GM23248 (cell line): ENCODE measurements around the gene ARHGAP26. TPM values are rescaled to one million over a fixed set of nuclear protein-coding genes. Genes with fewer than 3 reads are reported as not detected.

ENCODE experiments used
- DNase-seq: peaks from one replicate; pipeline ENCODE4 v3.0.0-alpha.2; 2015
- H2AFZ ChIP-seq: fragments of 200-600 bp; sonication (generic); 2 replicates; pipeline ENCODE4 v1.6.1; 2016; ENCODE audit warnings: antibody characterized with exemption
- H3F3A ChIP-seq: fragments of 200-600 bp; sonication (generic); 2 replicates; pipeline ENCODE4 v1.6.1; 2016; ENCODE audit warnings: mild to moderate bottlenecking, antibody characterized with exemption, mixed run types; ENCODE audit not compliant: insufficient read depth
- H3K27ac ChIP-seq: fragments of 200-600 bp; sonication (generic); 2 replicates; pipeline ENCODE4 v1.5.1; 2016; ENCODE audit warnings: mild to moderate bottlenecking
- H3K27me3 ChIP-seq: fragments of 200-600 bp; sonication (generic); replicated peaks from 2 replicates; pipeline ENCODE4 v1.6.1; 2016; ENCODE audit warnings: mild to moderate bottlenecking; ENCODE audit not compliant: insufficient read depth
- H3K36me3 ChIP-seq: fragments of 200-600 bp; sonication (generic); 2 replicates; pipeline ENCODE4 v1.6.1; 2016; ENCODE audit warnings: low read depth, mild to moderate bottlenecking
- H3K4me1 ChIP-seq: fragments of 200-600 bp; sonication (generic); 2 replicates; pipeline ENCODE4 v1.6.1; 2016; ENCODE audit warnings: mild to moderate bottlenecking; ENCODE audit not compliant: insufficient read depth
- H3K4me2 ChIP-seq: fragments of 200-600 bp; sonication (generic); one replicate; pipeline ENCODE4 v1.6.1; 2016; ENCODE audit warnings: mild to moderate bottlenecking; ENCODE audit not compliant: unreplicated experiment
- H3K4me3 ChIP-seq: fragments of 200-600 bp; sonication (generic); 2 replicates; pipeline ENCODE4 v1.5.1; 2016; ENCODE audit warnings: mild to moderate bottlenecking
- H3K79me2 ChIP-seq: fragments of 200-600 bp; sonication (generic); 2 replicates; pipeline ENCODE4 v1.6.1; 2016; ENCODE audit warnings: mild to moderate bottlenecking; ENCODE audit not compliant: insufficient read depth
- H3K9ac ChIP-seq: fragments of 200-600 bp; sonication (generic); 2 replicates; pipeline ENCODE4 v1.6.1; 2016; ENCODE audit warnings: mild to moderate bottlenecking
- H3K9me2 ChIP-seq: fragments of 200-600 bp; sonication (generic); 2 replicates; pipeline ENCODE4 v1.6.1; 2016; ENCODE audit warnings: mixed run types, mild to moderate bottlenecking, moderate library complexity; ENCODE audit not compliant: insufficient read depth
- H3K9me3 ChIP-seq: fragments of 200-600 bp; sonication (generic); one replicate; pipeline ENCODE4 v1.6.1; 2017; ENCODE audit warnings: low read depth
- H4K20me1 ChIP-seq: fragments of 200-600 bp; sonication (generic); 2 replicates; pipeline ENCODE4 v1.6.0; 2016; ENCODE audit not compliant: insufficient read depth
- EZH2 ChIP-seq: fragments of 200-600 bp; sonication (generic); IDR thresholded peaks from 2 replicates; pipeline ENCODE4 v1.6.1; 2018; ENCODE audit warnings: antibody characterized with exemption, mild to moderate bottlenecking; ENCODE audit not compliant: insufficient read depth, poor library complexity, severe bottlenecking
- EZH2phosphoT487 ChIP-seq: fragments of 200-600 bp; sonication (generic); IDR thresholded peaks from 2 replicates; pipeline ENCODE4 v1.6.1; 2018; ENCODE audit warnings: antibody characterized with exemption, moderate library complexity, mild to moderate bottlenecking, low read depth; ENCODE audit not compliant: insufficient read depth
- WGBS, 2 experiments: methylation state at CpG; one replicate each; pipeline ENCODE4 v1.1.6; 2015 to 2017; ENCODE audit warnings: low lambda C conversion rate in 2 of 2, low coverage in 1 of 2; ENCODE audit errors: missing lambda C conversion rate in 2 of 2; 5-methylcytosine and 5-hydroxymethylcytosine counted together
- in situ Hi-C: fragments of 300-500 bp; cut with MboI; formaldehyde crosslinking; loops from 2 replicates; pipeline ENCODE4 v1.15.0; 2020
- polyA plus RNA-seq: library from polyadenylated mRNA; unstranded; fragments of >200 nt; fragmentation: Nextera tagmentation; extraction: Ambion mirVana; gene quantifications from 2 replicates; pipeline ENCODE4 v1.2.1, GENCODE V29; 2016
- total RNA-seq: library from RNA; depleted of rRNA; stranded (reverse); fragments of >200 nt; shearing (Covaris generic); gene quantifications from 2 replicates; pipeline ENCODE4 v1.2.3, GENCODE V29; 2014

Gene ARHGAP26
- total and polyA plus RNA-seq, 2 experiments from 2014 or later, result 1.6 to 1.7 TPM

- no peak overlapping the region for H3K4me2 ChIP-seq
- no peaks in the 10 kb centered on the region for H3K27me3 ChIP-seq
- no peaks in the 10 kb centered on the region for H3K36me3 ChIP-seq
- in situ Hi-C loops, result no loop called here
- H3F3A ChIP-seq, result peaks cover 27% of the 10 kb centered on the region
- no peak overlapping the region for H3K9ac ChIP-seq
- TF ChIP-seq EZH2, result no peak
- no peak overlapping the region for H3K27ac ChIP-seq
- no peaks in the 10 kb centered on the region for H3K79me2 ChIP-seq
- no peaks in the 10 kb centered on the region for H3K9me2 ChIP-seq
- no peak overlapping the region for H3K4me3 ChIP-seq
- no peaks in the 10 kb centered on the region for H4K20me1 ChIP-seq
- WGBS, 2 experiments, result 77 to 82% methylated on average over 8 of the region's 8 CpGs
- DNase-seq, result peak; percentile 34
- peaks cover 30% of the 10 kb centered on the region for H3K4me1 ChIP-seq
- H2AFZ ChIP-seq, result no peak overlapping the region
- no peaks in the 10 kb centered on the region for H3K9me3 ChIP-seq
These were observed 372.6 kb downstream of the ARHGAP26 start for GRCh38 chr5:143142596-143143435.

- TF ChIP-seq EZH2phosphoT487 (no peak), EZH2 (no peak)
- no peak overlapping the region for H3K9ac ChIP-seq
These were observed 373.8 kb downstream of the ARHGAP26 start for GRCh38 chr5:143143973-143144372.

GRCh38 chr5:143145243-143146160, 375.3 kb downstream of the ARHGAP26 start:
- TF ChIP-seq EZH2phosphoT487 (no peak), EZH2 (no peak)
- H2AFZ ChIP-seq, result peak overlapping the region; percentile 76
- H3K36me3 ChIP-seq, result no peaks in the 10 kb centered on the region
- H3K4me1 ChIP-seq, result peaks cover 38% of the 10 kb centered on the region
- H3K4me2 ChIP-seq, result peak overlapping the region; percentile 57
- WGBS, 2 experiments, result 30 to 32% methylated on average over 9 of the region's 9 CpGs
- H3K27ac ChIP-seq, result peak overlapping the region; percentile 49
- H4K20me1 ChIP-seq, result no peaks in the 10 kb centered on the region
- no peaks in the 10 kb centered on the region for H3K79me2 ChIP-seq
- in situ Hi-C loops, result no loop called here
- peaks cover 27% of the 10 kb centered on the region for H3F3A ChIP-seq
- no peaks in the 10 kb centered on the region for H3K27me3 ChIP-seq
- no peaks in the 10 kb centered on the region for H3K9me2 ChIP-seq
- peak overlapping the region; percentile 49 for H3K9ac ChIP-seq
- no peaks in the 10 kb centered on the region for H3K9me3 ChIP-seq
- peak; percentile 47 for DNase-seq
- peak overlapping the region; percentile 40 for H3K4me3 ChIP-seq

More at GRCh38 chr5:143143973-143144372, 373.8 kb downstream of the ARHGAP26 start:
- DNase-seq, result peak; percentile 77
- Histone ChIP-seq H3K27me3 (no peaks in the 10 kb centered on the region), H4K20me1 (no peaks in the 10 kb centered on the region), H3K27ac (no peak overlapping the region), H2AFZ (no peak overlapping the region), H3F3A (peaks cover 27% of the 10 kb centered on the region), H3K79me2 (no peaks in the 10 kb centered on the region), H3K4me1 (peaks cover 38% of the 10 kb centered on the region), H3K4me3 (no peak overlapping the region), H3K36me3 (no peaks in the 10 kb centered on the region), H3K4me2 (no peak overlapping the region), H3K9me2 (no peaks in the 10 kb centered on the region), H3K9me3 (no peaks in the 10 kb centered on the region)
- WGBS, 2 experiments, result 95 to 98% methylated on average over 3 of the region's 3 CpGs
- in situ Hi-C loops, result no loop called here

- Histone ChIP-seq H2AFZ (no peak overlapping the region), H3K4me2 (no peak overlapping the region), H3K9ac (no peak overlapping the region), H3F3A (peaks cover 27% of the 10 kb centered on the region), H3K9me2 (no peaks in the 10 kb centered on the region), H4K20me1 (no peaks in the 10 kb centered on the region), H3K9me3 (no peaks in the 10 kb centered on the region), H3K4me1 (peaks cover 38% of the 10 kb centered on the region), H3K79me2 (no peaks in the 10 kb centered on the region), H3K36me3 (no peaks in the 10 kb centered on the region), H3K27me3 (no peaks in the 10 kb centered on the region), H3K4me3 (no peak overlapping the region), H3K27ac (no peak overlapping the region)
- in situ Hi-C loops, result no loop called here
- DNase-seq, result no peak
- TF ChIP-seq EZH2phosphoT487 (no peak), EZH2 (no peak)
These were observed 376.0 kb downstream of the ARHGAP26 start for GRCh38 chr5:143146161-143146560.
